ENCODE results near the gene CCL21. TPM values are rescaled to one million over a fixed set of nuclear protein-coding genes. Genes with fewer than 3 reads are reported as not detected.
"Not testable (repeated sequence)": the region's sequence is repeated elsewhere in the genome, so short reads cannot be mapped to it uniquely, and the experiment has no call there.

CCL21 gene
- total RNA-seq, 1 experiment from 2014 or later, result not detected

DNA sequence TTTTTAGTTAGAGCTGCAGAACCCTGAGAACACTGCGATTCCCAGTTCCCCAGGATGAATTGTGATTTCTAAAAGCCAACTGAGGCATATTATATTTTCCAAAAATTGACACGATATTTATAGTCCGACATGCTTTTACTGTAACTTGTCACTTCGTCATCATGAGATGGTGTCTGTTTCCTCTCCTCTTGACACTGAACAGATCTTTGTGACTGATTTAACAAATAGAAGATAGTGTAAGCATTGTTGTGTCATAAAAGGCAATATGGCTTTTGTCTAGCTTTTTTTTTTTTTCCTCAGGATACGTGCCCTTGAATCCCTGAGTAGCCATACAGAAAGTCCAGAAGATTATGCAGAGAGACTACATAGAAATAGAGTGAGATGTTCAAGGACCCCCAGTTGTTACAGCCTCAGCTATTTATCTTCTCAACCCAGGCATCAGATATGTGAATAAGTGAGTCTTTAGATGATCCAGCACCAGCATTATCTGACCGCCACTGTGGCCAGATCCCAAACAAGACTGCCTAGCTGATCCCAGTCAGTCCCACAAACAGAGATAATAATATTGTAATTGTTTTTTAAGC lies 27.8 kb upstream of the CCL21 start:
- H3K4me3 ChIP-seq (ENCODE audit: low read length), result no peak overlapping the region

DNA sequence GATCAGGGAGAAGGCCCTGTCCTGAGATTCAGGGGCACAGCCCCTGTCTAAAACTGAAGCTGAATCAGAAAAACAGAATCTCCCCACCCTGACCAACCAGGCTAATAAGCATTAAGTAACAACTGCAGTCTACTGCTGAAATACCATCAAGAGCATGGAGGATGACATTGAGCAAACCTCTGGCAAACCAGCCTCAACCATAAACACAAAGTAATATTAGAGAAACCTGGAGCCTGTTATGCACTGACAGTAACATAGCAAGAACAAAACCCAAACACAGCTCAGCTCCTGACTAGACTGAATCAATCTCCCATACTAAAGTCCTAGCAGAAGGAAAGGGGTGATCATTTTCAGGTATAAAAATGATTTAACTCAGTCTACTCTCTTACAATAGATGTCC lies 24.8 kb upstream of the CCL21 start:
- Histone ChIP-seq H2AFZ (ENCODE audit: low read length) (no peak overlapping the region), H3K9ac (ENCODE audit: low read length) (no peak overlapping the region)
- no peak for DNase-seq

More for the DNA sequence above, 27.8 kb upstream of the CCL21 start:
- DNase-seq, result no peak
- H3K4me2 ChIP-seq (ENCODE audit: low read depth, low read length, poor library complexity, severe bottlenecking), result no peak overlapping the region
- no peaks in the 10 kb centered on the region for H3K9me2 ChIP-seq (replicated peaks; ENCODE audit: insufficient read depth, low read length)
- no peaks in the 10 kb centered on the region for H3K9me3 ChIP-seq (ENCODE audit: low read length)
- no peaks in the 10 kb centered on the region for H3K79me2 ChIP-seq (ENCODE audit: low read length)
- H2AFZ ChIP-seq (ENCODE audit: low read length), result no peak overlapping the region
- H3K27ac ChIP-seq (ENCODE audit: low read length), result no peak overlapping the region
- no peaks in the 10 kb centered on the region for H3K4me1 ChIP-seq (ENCODE audit: low read length)
- no peak overlapping the region for H3K9ac ChIP-seq (ENCODE audit: low read length)
- H4K20me1 ChIP-seq (ENCODE audit: insufficient read depth, low read depth, low read length), result no peaks in the 10 kb centered on the region
- H3K36me3 ChIP-seq (ENCODE audit: insufficient read depth, low read length), result no peaks in the 10 kb centered on the region
- no peaks in the 10 kb centered on the region for H3K27me3 ChIP-seq (ENCODE audit: low read length)

DNA sequence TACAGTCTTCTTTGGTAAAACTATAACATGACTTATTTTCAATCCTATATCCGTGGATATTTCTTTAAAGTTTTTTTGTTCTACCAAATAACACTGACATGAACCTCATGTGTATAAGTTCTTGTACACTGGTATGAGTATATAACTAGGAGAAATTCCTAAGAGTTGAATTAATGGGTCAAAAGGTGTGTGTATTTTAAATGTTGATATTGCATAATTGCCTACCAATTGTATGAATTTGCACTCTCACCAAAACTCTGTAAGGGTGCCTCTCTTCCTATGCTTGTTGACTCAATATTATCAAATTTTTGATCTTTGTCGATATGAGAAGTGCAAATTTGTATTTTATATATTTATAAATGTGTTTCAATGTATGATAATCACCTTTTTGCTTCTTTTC lies 22.9 kb upstream of the CCL21 start:
- H3K4me1 ChIP-seq (ENCODE audit: low read length), result no peaks in the 10 kb centered on the region
- H3K9me3 ChIP-seq (ENCODE audit: low read length), result no peaks in the 10 kb centered on the region

More for the DNA sequence above, 24.8 kb upstream of the CCL21 start:
- Histone ChIP-seq H3K79me2 (ENCODE audit: low read length) (no peaks in the 10 kb centered on the region), H3K27ac (ENCODE audit: low read length) (no peak overlapping the region), H3K9me2 (replicated peaks; ENCODE audit: insufficient read depth, low read length) (no peaks in the 10 kb centered on the region), H3K4me2 (ENCODE audit: low read depth, low read length, poor library complexity, severe bottlenecking) (no peak overlapping the region), H3K36me3 (ENCODE audit: insufficient read depth, low read length) (no peaks in the 10 kb centered on the region), H3K27me3 (ENCODE audit: low read length) (no peaks in the 10 kb centered on the region), H3K9me3 (ENCODE audit: low read length) (no peaks in the 10 kb centered on the region), H3K4me3 (ENCODE audit: low read length) (no peak overlapping the region), H4K20me1 (ENCODE audit: insufficient read depth, low read depth, low read length) (no peaks in the 10 kb centered on the region), H3K4me1 (ENCODE audit: low read length) (no peaks in the 10 kb centered on the region)

GRCh38 chr9:34732478-34732877 lies 22.5 kb upstream of the CCL21 start:
- no peak overlapping the region for H3K27ac ChIP-seq (ENCODE audit: low read length)
- no peaks in the 10 kb centered on the region for H3K9me3 ChIP-seq (ENCODE audit: low read length)
- H3K4me1 ChIP-seq (ENCODE audit: low read length), result no peaks in the 10 kb centered on the region
- no peaks in the 10 kb centered on the region for H3K79me2 ChIP-seq (ENCODE audit: low read length)
- no peak overlapping the region for H3K4me2 ChIP-seq (ENCODE audit: low read depth, low read length, poor library complexity, severe bottlenecking)
- no peaks in the 10 kb centered on the region for H3K36me3 ChIP-seq (ENCODE audit: insufficient read depth, low read length)
- DNase-seq, result no peak
- no peaks in the 10 kb centered on the region for H3K27me3 ChIP-seq (ENCODE audit: low read length)
- no peak overlapping the region for H3K4me3 ChIP-seq (ENCODE audit: low read length)
- no peak overlapping the region for H2AFZ ChIP-seq (ENCODE audit: low read length)
- no peaks in the 10 kb centered on the region for H4K20me1 ChIP-seq (ENCODE audit: insufficient read depth, low read depth, low read length)
- no peak overlapping the region for H3K9ac ChIP-seq (ENCODE audit: low read length)
- no peaks in the 10 kb centered on the region for H3K9me2 ChIP-seq (replicated peaks; ENCODE audit: insufficient read depth, low read length)

More for the DNA sequence above, 22.9 kb upstream of the CCL21 start:
- Histone ChIP-seq H3K9me2 (replicated peaks; ENCODE audit: insufficient read depth, low read length) (no peaks in the 10 kb centered on the region), H3K79me2 (ENCODE audit: low read length) (no peaks in the 10 kb centered on the region), H3K9ac (ENCODE audit: low read length) (no peak overlapping the region), H3K4me2 (ENCODE audit: low read depth, low read length, poor library complexity, severe bottlenecking) (no peak overlapping the region), H2AFZ (ENCODE audit: low read length) (no peak overlapping the region), H4K20me1 (ENCODE audit: insufficient read depth, low read depth, low read length) (no peaks in the 10 kb centered on the region), H3K36me3 (ENCODE audit: insufficient read depth, low read length) (no peaks in the 10 kb centered on the region), H3K27me3 (ENCODE audit: low read length) (no peaks in the 10 kb centered on the region), H3K27ac (ENCODE audit: low read length) (no peak overlapping the region), H3K4me3 (ENCODE audit: low read length) (no peak overlapping the region)
- no peak for DNase-seq

DNA sequence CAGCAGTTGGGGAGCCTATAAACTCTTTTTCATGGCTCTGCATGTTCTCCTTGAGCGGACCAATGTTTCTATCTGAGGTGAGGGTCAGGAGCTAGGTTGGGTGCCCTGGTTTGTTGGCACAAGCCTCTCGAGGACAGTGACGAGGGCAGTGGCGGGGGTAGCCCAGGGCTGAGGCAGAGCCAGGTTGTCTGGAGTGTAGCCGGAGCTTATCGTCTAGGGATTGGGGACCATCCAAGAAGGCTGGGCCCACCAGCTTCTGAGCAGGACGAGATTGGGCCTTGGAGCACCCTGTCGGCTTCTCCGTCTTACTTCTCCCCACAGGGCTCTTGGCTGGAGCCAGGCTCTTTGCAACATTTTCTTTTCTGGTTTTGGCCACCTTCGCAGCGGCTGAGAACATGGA lies 13.2 kb upstream of the CCL21 start:
- Histone ChIP-seq H3K4me2 (ENCODE audit: low read depth, low read length, poor library complexity, severe bottlenecking) (no peak overlapping the region), H3K36me3 (ENCODE audit: insufficient read depth, low read length) (no peaks in the 10 kb centered on the region), H3K27me3 (ENCODE audit: low read length) (no peaks in the 10 kb centered on the region), H3K9me2 (replicated peaks; ENCODE audit: insufficient read depth, low read length) (no peaks in the 10 kb centered on the region), H3K4me3 (ENCODE audit: low read length) (no peak overlapping the region), H3K9ac (ENCODE audit: low read length) (no peak overlapping the region), H3K27ac (ENCODE audit: low read length) (no peak overlapping the region), H2AFZ (ENCODE audit: low read length) (no peak overlapping the region), H3K79me2 (ENCODE audit: low read length) (no peaks in the 10 kb centered on the region), H4K20me1 (ENCODE audit: insufficient read depth, low read depth, low read length) (no peaks in the 10 kb centered on the region), H3K4me1 (ENCODE audit: low read length) (no peaks in the 10 kb centered on the region), H3K9me3 (ENCODE audit: low read length) (no peaks in the 10 kb centered on the region)
- DNase-seq, result no peak

- H3K9me2 ChIP-seq (replicated peaks; ENCODE audit: insufficient read depth, low read length); DNase-seq; H3K4me2 ChIP-seq (ENCODE audit: low read depth, low read length, poor library complexity, severe bottlenecking); H4K20me1 ChIP-seq (ENCODE audit: insufficient read depth, low read depth, low read length); H3K36me3 ChIP-seq (ENCODE audit: insufficient read depth, low read length); H3K4me3 ChIP-seq (ENCODE audit: low read length); H3K79me2 ChIP-seq (ENCODE audit: low read length); H3K27ac ChIP-seq (ENCODE audit: low read length); H3K4me1 ChIP-seq (ENCODE audit: low read length); H3K9ac ChIP-seq (ENCODE audit: low read length); H3K9me3 ChIP-seq (ENCODE audit: low read length); H2AFZ ChIP-seq (ENCODE audit: low read length); H3K27me3 ChIP-seq (ENCODE audit: low read length): not testable (repeated sequence)
These were observed 9.8 kb upstream of the CCL21 start for GRCh38 chr9:34719769-34720025.

DNA sequence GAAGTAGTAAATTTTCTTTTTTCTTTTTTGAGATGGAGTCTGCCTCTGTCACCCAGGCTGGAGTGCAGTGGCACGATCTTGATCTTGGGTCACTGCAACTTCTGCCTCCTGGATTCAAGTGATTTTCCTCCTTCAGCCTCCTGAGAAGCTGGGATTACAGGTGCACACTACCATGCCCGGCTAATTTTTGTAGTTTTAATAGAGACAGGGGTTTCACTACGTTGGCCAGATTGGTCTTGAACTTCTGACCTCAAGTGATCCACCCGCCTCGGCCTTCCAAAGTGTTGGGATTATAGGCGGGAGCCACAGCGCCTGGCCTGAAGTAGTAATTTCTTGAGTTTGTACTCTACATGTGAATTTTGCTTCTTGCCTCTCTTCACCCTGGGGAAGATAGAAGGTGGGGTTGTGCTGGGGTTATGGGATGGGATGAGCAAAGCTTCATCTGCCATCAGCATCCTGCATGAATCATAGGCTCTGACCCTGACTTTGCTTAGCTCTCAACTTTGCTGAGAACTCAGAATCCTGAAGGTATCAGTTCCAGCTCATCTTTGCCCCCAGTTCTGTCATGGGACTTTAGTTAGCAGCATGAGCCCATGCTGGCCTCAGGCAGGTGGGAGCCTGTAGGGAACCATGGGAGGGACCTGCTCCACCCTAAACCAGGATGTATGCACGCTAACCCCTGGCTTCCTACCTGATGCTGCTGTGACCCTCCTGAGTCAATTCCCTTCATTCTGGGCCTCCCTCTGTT lies 9.3 kb upstream of the CCL21 start:
- Histone ChIP-seq H3K36me3 (ENCODE audit: insufficient read depth, low read length) (no peaks in the 10 kb centered on the region), H3K9me3 (ENCODE audit: low read length) (no peaks in the 10 kb centered on the region), H3K9me2 (replicated peaks; ENCODE audit: insufficient read depth, low read length) (no peaks in the 10 kb centered on the region), H3K4me2 (ENCODE audit: low read depth, low read length, poor library complexity, severe bottlenecking) (no peak overlapping the region), H3K27me3 (ENCODE audit: low read length) (no peaks in the 10 kb centered on the region), H3K79me2 (ENCODE audit: low read length) (no peaks in the 10 kb centered on the region), H3K4me3 (ENCODE audit: low read length) (no peak overlapping the region), H3K27ac (ENCODE audit: low read length) (no peak overlapping the region), H2AFZ (ENCODE audit: low read length) (no peak overlapping the region), H3K9ac (ENCODE audit: low read length) (no peak overlapping the region), H3K4me1 (ENCODE audit: low read length) (no peaks in the 10 kb centered on the region), H4K20me1 (ENCODE audit: insufficient read depth, low read depth, low read length) (no peaks in the 10 kb centered on the region)
- DNase-seq, result no peak

DNA sequence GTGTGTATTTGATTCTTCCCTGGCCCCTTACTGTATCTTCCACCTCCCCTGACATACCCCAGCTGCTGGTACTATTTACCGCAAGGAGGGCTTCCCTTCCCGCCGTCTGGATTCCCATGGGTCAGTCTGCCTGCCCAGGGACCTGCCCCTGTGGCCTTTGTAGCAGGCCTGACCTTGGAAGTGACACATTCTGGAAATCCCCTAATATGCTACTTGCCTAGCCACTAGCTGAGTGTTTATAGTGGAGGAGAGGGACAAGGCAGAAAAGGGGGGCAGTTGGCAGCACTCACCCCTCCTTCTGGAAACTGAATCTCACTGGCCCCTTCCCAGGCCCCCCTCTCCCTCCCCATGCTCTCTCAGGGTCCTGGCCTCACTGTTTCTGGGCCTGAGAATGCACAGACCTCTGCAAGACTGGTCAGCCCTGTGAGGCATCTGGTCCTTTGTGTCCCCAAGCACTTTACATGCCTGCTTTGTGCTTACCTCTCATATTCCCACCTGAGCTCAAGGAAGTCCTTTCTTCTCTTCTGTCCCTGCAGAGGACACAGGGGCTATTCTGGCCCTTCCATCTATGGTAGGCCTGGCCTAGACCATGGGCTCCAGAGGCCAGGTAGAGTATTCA lies 8.2 kb upstream of the CCL21 start:
- H3K4me1 ChIP-seq (ENCODE audit: low read length), result no peaks in the 10 kb centered on the region
- H3K27ac ChIP-seq (ENCODE audit: low read length), result no peak overlapping the region
- H3K9me2 ChIP-seq (replicated peaks; ENCODE audit: insufficient read depth, low read length), result no peaks in the 10 kb centered on the region
- H3K9ac ChIP-seq (ENCODE audit: low read length), result no peak overlapping the region
- H3K4me2 ChIP-seq (ENCODE audit: low read depth, low read length, poor library complexity, severe bottlenecking), result no peak overlapping the region
- no peaks in the 10 kb centered on the region for H4K20me1 ChIP-seq (ENCODE audit: insufficient read depth, low read depth, low read length)
- no peaks in the 10 kb centered on the region for H3K79me2 ChIP-seq (ENCODE audit: low read length)
- no peak for DNase-seq
- H3K27me3 ChIP-seq (ENCODE audit: low read length), result no peaks in the 10 kb centered on the region
- no peaks in the 10 kb centered on the region for H3K9me3 ChIP-seq (ENCODE audit: low read length)
- no peak overlapping the region for H2AFZ ChIP-seq (ENCODE audit: low read length)
- H3K4me3 ChIP-seq (ENCODE audit: low read length), result no peak overlapping the region
- H3K36me3 ChIP-seq (ENCODE audit: insufficient read depth, low read length), result no peaks in the 10 kb centered on the region

Data from Karpas-422 (cell line).